Measurements from ENCODE around the gene PTGR1. TPM values are rescaled to one million over a fixed set of nuclear protein-coding genes. Genes with fewer than 3 reads are reported as not detected.
"Not testable (repeated sequence)": the region's sequence is repeated elsewhere in the genome, so short reads cannot be mapped to it uniquely, and the experiment has no call there.

Gene PTGR1
- polyA plus RNA-seq, 3 donors = 146 to 291 (median 273) TPM

GRCh38 chr9:111630182-111630963 is 30.9 kb upstream of the PTGR1 start:
- DNase-seq = no peak

- DNase-seq = no peak
These were observed 29.0 kb upstream of the PTGR1 start for GRCh38 chr9:111628411-111628810.

GRCh38 chr9:111627260-111627963 is 28.0 kb upstream of the PTGR1 start:
- no peak for DNase-seq

- no peak for DNase-seq
These were observed 23.2 kb upstream of the PTGR1 start for GRCh38 chr9:111622626-111623025.

GRCh38 chr9:111621895-111622480 is 22.5 kb upstream of the PTGR1 start:
- DNase-seq = no peak

GRCh38 chr9:111617349-111617748 is 17.9 kb upstream of the PTGR1 start:
- not testable (repeated sequence) for DNase-seq

- DNase-seq = no peak
These were observed 16.5 kb upstream of the PTGR1 start for GRCh38 chr9:111615928-111616327.

GRCh38 chr9:111613436-111614040 is 14.1 kb upstream of the PTGR1 start:
- DNase-seq = no peak

- peak; percentile 71 for DNase-seq
These were observed 11.4 kb upstream of the PTGR1 start for GRCh38 chr9:111610845-111611244.

- DNase-seq = no peak
These were observed 10.7 kb upstream of the PTGR1 start for GRCh38 chr9:111610149-111610548.

- no peak for DNase-seq
These were observed 5.7 kb upstream of the PTGR1 start for GRCh38 chr9:111605041-111605559.

GRCh38 chr9:111604054-111604615 is 4.7 kb upstream of the PTGR1 start:
- DNase-seq = no peak

GRCh38 chr9:111603041-111603440 is 3.6 kb upstream of the PTGR1 start:
- no peak for DNase-seq

GRCh38 chr9:111601237-111602018 is 2.0 kb upstream of the PTGR1 start:
- no peak for DNase-seq

GRCh38 chr9:111599955-111600343 is 502 bp upstream of the PTGR1 start:
- DNase-seq = no peak

GRCh38 chr9:111598733-111599091 is 735 bp downstream of the PTGR1 start:
- DNase-seq = no peak

GRCh38 chr9:111597852-111598732 is 1.4 kb downstream of the PTGR1 start:
- peak; percentile 75 for DNase-seq

GRCh38 chr9:111588846-111589245 is 10.6 kb downstream of the PTGR1 start:
- DNase-seq = no peak

GRCh38 chr9:111586378-111586777 is 13.1 kb downstream of the PTGR1 start:
- DNase-seq = no peak

- DNase-seq = no peak
These were observed 16.6 kb downstream of the PTGR1 start for GRCh38 chr9:111582888-111583287.

Data from renal pelvis (tissue), 4 donors.